GM23338 (cell line): ENCODE measurements around the gene KRTAP3-2. TPM values are rescaled to one million over a fixed set of nuclear protein-coding genes. Genes with fewer than 3 reads are reported as not detected.
A peak's percentile ranks its signal among the peaks of the same experiment; 100 is the strongest.

ENCODE experiments used
- ATAC-seq: fragments of 200-7000 bp; cut with Tn5 transposase; 3 replicates; pipeline ENCODE4 v1.9.1; 2020
- DNase-seq: peaks from one replicate; pipeline ENCODE4 v3.0.0-alpha.2; 2015; ENCODE audit warnings: low spot score
- H2AFZ ChIP-seq: fragments of 200-600 bp; sonication (generic); 2 replicates; pipeline ENCODE4 v1.8.0; 2016; ENCODE audit warnings: antibody characterized with exemption, mild to moderate bottlenecking, moderate library complexity
- H3F3A ChIP-seq: fragments of 200-600 bp; sonication (generic); replicated peaks from 2 replicates; pipeline ENCODE4 v1.8.0; 2017; ENCODE audit warnings: antibody characterized with exemption, mixed run types, low read depth
- H3K27ac ChIP-seq: fragments of 200-600 bp; sonication (generic); 2 replicates; pipeline ENCODE4 v1.6.1; 2016; ENCODE audit warnings: low read depth
- H3K27me3 ChIP-seq: fragments of 200-600 bp; sonication (generic); 2 replicates; pipeline ENCODE4 v1.8.0; 2016; ENCODE audit warnings: mild to moderate bottlenecking, mixed run types, moderate library complexity; ENCODE audit not compliant: insufficient read depth
- H3K36me3 ChIP-seq: fragments of 200-600 bp; sonication (generic); 2 replicates; pipeline ENCODE4 v1.8.0; 2016; ENCODE audit warnings: mild to moderate bottlenecking; ENCODE audit not compliant: insufficient read depth
- H3K4me1 ChIP-seq: fragments of 200-600 bp; sonication (generic); 2 replicates; pipeline ENCODE4 v1.8.0; 2016; ENCODE audit warnings: mild to moderate bottlenecking, moderate library complexity; ENCODE audit not compliant: insufficient read depth
- H3K4me2 ChIP-seq: fragments of 200-600 bp; sonication (generic); 2 replicates; pipeline ENCODE4 v1.7.1; 2017; ENCODE audit warnings: mixed run types
- H3K4me3 ChIP-seq: fragments of 200-600 bp; sonication (generic); 2 replicates; pipeline ENCODE4 v1.6.1; 2016; ENCODE audit warnings: mixed run types
- H3K79me2 ChIP-seq: fragments of 200-600 bp; sonication (generic); replicated peaks from 2 replicates; pipeline ENCODE4 v1.8.0; 2017; ENCODE audit warnings: mild to moderate bottlenecking; ENCODE audit not compliant: insufficient read depth
- H3K9me2 ChIP-seq: fragments of 200-600 bp; sonication (generic); 2 replicates; pipeline ENCODE4 v1.8.0; 2017; ENCODE audit not compliant: insufficient read depth
- H4K20me1 ChIP-seq: fragments of 200-600 bp; sonication (generic); replicated peaks from 2 replicates; pipeline ENCODE4 v1.8.0; 2017; ENCODE audit warnings: mild to moderate bottlenecking; ENCODE audit not compliant: insufficient read depth
- H3K27ac Mint-ChIP-seq: 2 replicates; pipeline ENCODE4 v1.8.0; 2020; ENCODE audit warnings: inconsistent platforms, mild to moderate bottlenecking, moderate library complexity, mixed read lengths
- H3K27me3 Mint-ChIP-seq: 3 replicates; pipeline ENCODE4 v1.8.0; 2022; ENCODE audit warnings: low read depth, mild to moderate bottlenecking, moderate library complexity, mixed read lengths, inconsistent platforms; ENCODE audit not compliant: insufficient read depth, poor library complexity
- H3K36me3 Mint-ChIP-seq: 3 replicates; pipeline ENCODE4 v1.8.0; 2021; ENCODE audit warnings: low read depth, mild to moderate bottlenecking, inconsistent platforms, moderate library complexity, mixed read lengths
- H3K4me1 Mint-ChIP-seq: 3 replicates; pipeline ENCODE4 v1.8.0; 2020; ENCODE audit warnings: mild to moderate bottlenecking, inconsistent platforms, mixed read lengths
- H3K4me3 Mint-ChIP-seq: 3 replicates; pipeline ENCODE4 v1.8.0; 2021; ENCODE audit warnings: moderate library complexity, mild to moderate bottlenecking, inconsistent platforms, mixed read lengths
- H3K9me3 Mint-ChIP-seq: 3 replicates; pipeline ENCODE4 v1.8.0; 2020; ENCODE audit warnings: moderate library complexity, mild to moderate bottlenecking, inconsistent platforms, mixed read lengths
- CREB1 ChIP-seq: fragments of 250-450 bp; sonication (Bioruptor Pico); IDR thresholded peaks from 2 replicates; pipeline ENCODE4 v1.5.0; 2020; ENCODE audit warnings: low read depth, mild to moderate bottlenecking, moderate library complexity
- CTCF ChIP-seq, 2 experiments: fragments of 200-600 bp in 1 of 2; sonication (generic) in 1 of 2; conservative IDR thresholded peaks; 2 replicates each; pipeline versions ENCODE4 v1.5.1 to v1.6.1; 2016 to 2017; ENCODE audit warnings: antibody characterized with exemption in 2 of 2, low read depth in 2 of 2, mild to moderate bottlenecking in 2 of 2, moderate library complexity in 1 of 2
- ETS1 ChIP-seq: IDR thresholded peaks from 2 replicates; pipeline ENCODE4 v1.6.1; 2016; ENCODE audit warnings: antibody characterized with exemption
- EZH2 ChIP-seq: fragments of 200-600 bp; sonication (generic); IDR thresholded peaks from one replicate; pipeline ENCODE4 v1.8.0; 2017; ENCODE audit warnings: antibody characterized with exemption, mild to moderate bottlenecking, low read depth; ENCODE audit not compliant: unreplicated experiment
- EZH2phosphoT487 ChIP-seq: fragments of 200-600 bp; sonication (generic); IDR thresholded peaks from one replicate; pipeline ENCODE4 v1.8.1; 2018; ENCODE audit warnings: antibody characterized with exemption; ENCODE audit not compliant: unreplicated experiment
- JUNB ChIP-seq: IDR thresholded peaks from one replicate; pipeline ENCODE4 v1.6.1; 2016; ENCODE audit warnings: antibody characterized with exemption; ENCODE audit not compliant: unreplicated experiment
- NANOG ChIP-seq: IDR thresholded peaks from 2 replicates; pipeline ENCODE4 v1.6.1; 2016; ENCODE audit warnings: antibody characterized with exemption, borderline replicate concordance
- POLR2AphosphoS5 ChIP-seq: IDR thresholded peaks from 2 replicates; pipeline ENCODE4 v1.6.1; 2016; ENCODE audit warnings: antibody characterized with exemption, low read depth
- REST ChIP-seq: IDR thresholded peaks from one replicate; pipeline ENCODE4 v1.6.1; 2018; ENCODE audit warnings: antibody characterized with exemption; ENCODE audit not compliant: unreplicated experiment
- STAT1 ChIP-seq: IDR thresholded peaks from one replicate; pipeline ENCODE4 v1.6.1; 2016; ENCODE audit warnings: antibody characterized with exemption; ENCODE audit not compliant: unreplicated experiment
- ZNF114 ChIP-seq: fragments of 250-450 bp; sonication (Bioruptor Pico); IDR thresholded peaks from 2 replicates; pipeline ENCODE4 v1.5.0; 2020; ENCODE audit warnings: mild to moderate bottlenecking, moderate library complexity
- ZNF331 ChIP-seq: fragments of 250-450 bp; sonication (Bioruptor Pico); IDR thresholded peaks from 2 replicates; pipeline ENCODE4 v1.5.0; 2020; ENCODE audit warnings: low read depth, mild to moderate bottlenecking, moderate library complexity
- ZNF462 ChIP-seq: fragments of 250-450 bp; sonication (Bioruptor Pico); IDR thresholded peaks from 2 replicates; pipeline ENCODE4 v1.5.0; 2020; ENCODE audit warnings: mild to moderate bottlenecking, moderate library complexity
- polyA plus RNA-seq: library from polyadenylated mRNA; unstranded; fragments of >200 nt; fragmentation: Nextera tagmentation; extraction: Ambion mirVana; gene quantifications from 2 replicates; pipeline ENCODE4 v1.2.1, GENCODE V29; 2016
- total RNA-seq: library from RNA; depleted of rRNA; stranded (reverse); fragments of >200 nt; shearing (Covaris generic); gene quantifications from 2 replicates; pipeline ENCODE4 v1.2.3, GENCODE V29; 2014

Gene KRTAP3-2
- total and polyA plus RNA-seq, 2 experiments from 2014 or later, result not detected

GRCh38 chr17:41012326-41013120, 12.8 kb upstream of the KRTAP3-2 start:
- no peaks in the 10 kb centered on the region for H3K36me3 ChIP-seq
- no peak for ATAC-seq
- Mint-ChIP-seq H3K9me3 (no peaks in the 10 kb centered on the region), H3K27ac (no peak overlapping the region), H3K27me3 (peaks cover 1% of the 10 kb centered on the region), H3K4me1 (peaks cover 10% of the 10 kb centered on the region; the same call in 2 of the 3 replicates), H3K4me3 (no peak overlapping the region), H3K36me3 (no peaks in the 10 kb centered on the region)
- no peaks in the 10 kb centered on the region; the same call in 1 of the 2 replicates for H3K9me2 ChIP-seq
- H3K27ac ChIP-seq, result no peak overlapping the region
- H2AFZ ChIP-seq, result peak overlapping the region; percentile 44; the same call in 1 of the 2 replicates
- H3K27me3 ChIP-seq, result no peaks in the 10 kb centered on the region
- no peaks in the 10 kb centered on the region for H3K79me2 ChIP-seq
- H4K20me1 ChIP-seq, result no peaks in the 10 kb centered on the region
- H3K4me2 ChIP-seq, result no peak overlapping the region
- H3K4me3 ChIP-seq, result no peak overlapping the region
- DNase-seq, result no peak
- H3F3A ChIP-seq, result no peaks in the 10 kb centered on the region
- no peak for TF ChIP-seq CTCF (conservative IDR thresholded peaks at IDR 0.05; ENCODE audit: low read depth in 2 of 2)
- no peak for TF ChIP-seq POLR2AphosphoS5
- TF ChIP-seq REST, result no peak
- TF ChIP-seq ZNF114 (CRISPR knock-in tag), result no peak
- no peak for TF ChIP-seq ZNF462 (CRISPR knock-in tag)
- no peak for TF ChIP-seq NANOG
- TF ChIP-seq ZNF331 (CRISPR knock-in tag), result no peak
- TF ChIP-seq CREB1 (CRISPR knock-in tag), result no peak
- TF ChIP-seq STAT1, result no peak
- no peak for TF ChIP-seq EZH2
- no peak for TF ChIP-seq JUNB
- no peak for TF ChIP-seq ETS1
- no peak for TF ChIP-seq EZH2phosphoT487
- peaks cover 14% of the 10 kb centered on the region for H3K4me1 ChIP-seq
